HG02981 (cell line): ENCODE data around the gene KCNN3.
"Not testable (repeated sequence)": the region's sequence is repeated elsewhere in the genome, so short reads cannot be mapped to it uniquely, and the experiment has no call there.

ENCODE experiments used
- ATAC-seq: cut with Tn5 transposase; IDR thresholded peaks from one replicate; pipeline ENCODE4 v1.9.1; 2021; ENCODE audit warnings: mild to moderate bottlenecking, moderate library complexity; ENCODE audit not compliant: unreplicated experiment

KCNN3 gene

DNA sequence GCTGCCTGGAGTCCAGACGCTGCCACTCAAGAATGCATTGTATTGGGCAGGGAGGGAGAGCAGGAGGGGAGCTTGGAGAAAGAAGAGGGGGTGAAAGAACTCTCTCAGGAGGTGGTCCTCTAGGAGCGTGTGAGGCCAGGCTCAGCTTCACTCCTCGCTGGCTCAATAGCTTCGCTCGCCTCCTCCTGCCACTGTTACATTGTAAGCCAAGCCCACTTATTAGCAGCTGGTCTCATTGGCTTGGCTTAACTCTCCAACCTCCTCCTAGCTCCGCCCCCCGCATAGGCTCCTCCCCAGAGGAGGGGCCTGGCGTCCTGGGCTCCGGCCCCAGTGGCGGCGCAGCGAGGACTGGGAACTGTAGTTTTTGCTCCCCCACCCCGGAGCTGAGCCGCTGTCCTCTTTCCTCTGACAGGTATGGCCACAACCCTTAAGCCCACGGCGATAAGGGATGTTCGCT lies at the start of gene KCNN3:
TSS of gene KCNN3 (minus strand) at position 167 of the 457 bp plus-strand sequence. CDS start 317 bp downstream, outside the sequence.
- ATAC-seq = peak; percentile 81

DNA sequence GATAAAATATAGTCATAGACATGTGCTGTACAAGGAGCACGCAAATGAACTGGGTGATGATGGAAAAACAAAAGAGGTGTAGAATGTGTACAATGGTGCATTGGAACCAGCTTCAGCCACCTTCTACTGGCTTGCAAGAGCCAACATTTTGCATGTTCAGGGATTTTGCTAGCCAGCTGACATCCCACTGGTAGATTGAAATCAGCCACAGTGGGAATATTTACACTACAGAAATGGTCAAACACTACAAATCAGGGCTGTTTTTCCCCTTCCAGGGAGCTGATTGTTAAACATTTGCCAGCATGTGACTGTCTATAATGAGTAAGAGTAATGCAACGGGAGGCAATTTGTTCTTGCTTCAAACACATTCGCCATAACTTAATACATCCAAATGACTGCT lies 43.2 kb upstream of the KCNN3 start:
- ATAC-seq = no peak

DNA sequence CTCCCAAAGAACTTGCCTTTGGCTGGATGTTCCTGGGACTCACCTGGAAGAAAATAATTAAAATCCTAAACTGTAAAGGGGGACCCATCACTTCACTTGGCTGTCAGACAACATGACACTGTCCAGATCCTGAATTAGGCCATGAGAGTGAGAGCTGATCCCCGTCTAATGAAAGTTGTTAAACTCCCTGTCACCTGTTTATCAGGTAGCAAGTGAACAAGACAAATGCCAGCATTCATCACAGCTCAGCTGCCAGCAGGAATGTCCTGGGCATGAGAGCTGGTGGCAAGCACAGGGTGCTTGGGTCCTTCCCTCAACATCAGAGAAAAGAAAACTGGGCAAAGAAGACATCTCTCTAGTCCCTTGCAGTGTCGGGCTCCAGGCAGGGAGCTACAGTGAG lies 42.7 kb upstream of the KCNN3 start:
- ATAC-seq = no peak

DNA sequence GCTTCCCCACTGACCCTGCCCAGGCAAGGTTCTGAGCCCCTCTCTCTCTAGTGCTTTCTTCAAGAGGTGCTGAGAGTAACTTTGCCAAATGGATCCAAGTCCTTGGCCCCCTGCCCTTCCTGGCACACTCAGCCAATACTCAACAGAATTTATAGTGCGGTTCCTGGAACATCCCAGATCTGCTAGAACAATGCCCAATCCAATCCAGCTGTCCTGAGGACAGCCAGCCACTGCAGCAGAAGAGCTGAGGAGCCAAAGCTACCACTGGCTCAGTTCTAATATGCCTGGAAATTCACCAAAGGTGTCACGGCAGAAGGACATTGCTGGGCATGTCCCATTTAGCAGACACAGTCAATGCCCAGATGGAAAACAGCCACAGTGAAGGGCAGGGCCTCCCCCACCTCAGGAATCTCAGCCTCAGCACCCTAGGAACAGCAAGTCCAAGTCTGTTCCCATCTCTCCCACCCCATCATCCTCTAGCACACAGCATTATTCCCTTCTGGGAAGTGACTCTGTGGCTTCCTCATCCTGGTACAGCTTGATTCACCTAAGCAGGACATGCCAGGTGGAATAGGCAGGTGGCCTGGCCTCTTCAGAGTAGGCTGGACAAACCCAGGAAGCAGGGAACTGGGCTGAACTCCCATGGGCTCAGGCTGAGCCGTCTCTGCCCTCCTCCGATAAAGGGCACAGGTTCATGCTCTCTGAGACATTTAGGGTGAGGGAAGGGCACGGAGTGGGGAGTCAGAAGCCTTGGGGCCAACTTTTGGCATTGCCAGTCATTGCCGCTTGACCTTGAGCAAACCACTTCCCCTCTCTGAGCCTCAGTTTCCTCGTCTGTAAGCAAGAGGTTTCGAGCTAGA lies 41.8 kb upstream of the KCNN3 start:
- no peak for ATAC-seq

DNA sequence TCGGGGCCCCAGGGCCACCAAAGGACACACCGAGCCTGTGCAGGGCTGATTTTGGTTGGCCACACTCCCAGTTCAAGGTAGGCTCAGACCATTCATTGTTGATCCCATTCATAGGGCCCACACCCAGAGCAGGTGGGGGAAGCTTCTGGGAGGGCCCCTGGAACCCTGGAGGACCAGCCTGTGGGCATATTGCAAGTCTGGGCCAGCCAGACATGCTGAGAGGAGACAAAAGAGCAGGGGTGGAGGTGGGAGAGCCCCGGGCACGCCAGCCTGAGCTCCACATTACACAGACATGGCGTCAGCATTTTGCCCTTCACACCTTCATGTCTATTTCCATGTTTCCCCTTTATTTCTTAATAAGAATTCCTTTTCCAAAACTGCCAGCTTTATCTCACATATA lies 40.8 kb upstream of the KCNN3 start:
- no peak for ATAC-seq

DNA sequence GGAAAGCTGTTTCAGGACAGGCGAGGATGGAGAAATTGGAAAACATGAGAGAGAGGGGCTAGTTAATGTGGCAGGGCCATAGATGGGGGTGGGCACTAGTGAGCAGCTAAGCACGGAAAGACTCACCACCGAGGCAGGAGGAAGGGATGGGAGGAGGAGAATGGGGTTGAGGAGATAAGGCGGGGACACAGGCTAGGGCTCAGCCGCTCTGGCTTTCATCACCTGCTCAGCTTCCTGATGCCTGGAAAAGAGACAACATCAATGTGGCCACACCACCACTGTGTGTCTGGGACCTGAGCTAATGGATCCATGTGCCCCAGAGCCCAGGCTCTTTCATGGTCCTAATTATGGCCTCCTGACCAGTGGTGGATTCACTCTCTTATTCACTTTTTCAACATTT lies 38.9 kb upstream of the KCNN3 start:
- no peak for ATAC-seq

DNA sequence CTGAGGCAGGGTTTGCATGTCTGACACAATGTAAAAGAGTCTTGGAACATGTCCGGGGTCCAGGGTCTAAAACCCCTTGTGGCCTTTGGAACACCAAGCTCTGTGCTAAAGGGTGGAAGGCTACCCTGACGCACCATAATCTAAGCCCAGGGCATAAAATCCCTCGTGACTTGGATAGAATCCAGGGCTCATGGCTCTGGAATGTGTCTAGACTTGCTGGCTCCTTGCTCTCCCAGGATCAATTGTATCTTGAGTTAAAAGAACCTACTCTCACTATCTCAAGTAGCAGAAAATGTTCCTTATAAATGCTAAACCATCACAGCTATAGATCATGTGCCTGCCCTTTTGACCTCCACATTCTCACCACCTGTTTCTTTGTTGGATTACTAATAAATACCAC lies 38.0 kb upstream of the KCNN3 start:
- ATAC-seq = not testable (repeated sequence)

DNA sequence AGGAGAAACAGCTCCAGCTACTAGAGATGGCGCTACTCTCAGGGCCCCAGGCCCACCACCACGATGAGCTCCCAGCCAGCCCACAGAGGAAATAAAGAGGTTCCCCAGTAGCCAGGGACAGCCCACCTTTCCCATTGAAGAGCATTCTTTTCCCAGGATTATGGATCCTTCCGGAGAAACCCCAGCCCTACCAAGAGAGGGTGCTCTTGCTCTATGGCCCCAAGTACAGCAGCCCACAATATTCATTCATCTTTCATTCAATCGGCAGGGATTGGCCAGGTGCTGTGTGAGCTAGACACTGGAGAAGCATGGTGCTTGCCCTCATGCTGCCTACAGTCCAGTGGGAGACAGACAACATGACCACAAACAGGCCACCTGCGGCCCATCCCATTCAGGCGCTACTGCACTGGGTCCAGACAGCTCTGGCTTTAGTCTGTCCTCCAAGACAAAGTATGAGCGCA lies 36.6 kb upstream of the KCNN3 start:
- ATAC-seq = no peak

DNA sequence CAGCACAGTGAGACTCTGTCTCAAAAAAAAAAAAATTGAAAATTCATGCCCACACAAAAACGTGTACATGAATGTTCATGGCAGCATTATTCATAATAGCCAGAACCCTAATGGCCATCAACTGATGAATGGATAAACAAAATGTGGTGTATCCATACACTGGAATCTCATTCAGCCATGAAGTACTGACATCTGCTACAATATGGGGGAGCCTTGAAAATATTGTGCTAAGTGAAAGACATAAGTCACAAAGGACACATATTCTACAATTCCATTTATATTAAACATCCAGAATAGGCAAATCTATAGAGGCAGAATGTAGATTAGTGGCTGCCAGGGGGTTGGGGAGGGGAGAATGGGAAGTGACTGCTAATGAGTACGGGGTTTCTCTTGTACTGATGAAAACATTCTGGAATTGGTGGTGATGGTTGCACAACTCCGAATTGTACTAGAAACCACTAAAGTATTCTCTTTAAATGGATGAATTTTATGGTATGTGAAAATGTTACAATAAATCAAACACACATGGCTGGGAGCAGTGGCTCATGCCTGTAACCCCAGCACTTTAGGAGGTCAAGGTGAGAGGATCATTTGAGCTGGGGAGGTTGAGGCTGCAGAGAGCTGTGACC lies 33.0 kb upstream of the KCNN3 start:
- ATAC-seq = no peak

DNA sequence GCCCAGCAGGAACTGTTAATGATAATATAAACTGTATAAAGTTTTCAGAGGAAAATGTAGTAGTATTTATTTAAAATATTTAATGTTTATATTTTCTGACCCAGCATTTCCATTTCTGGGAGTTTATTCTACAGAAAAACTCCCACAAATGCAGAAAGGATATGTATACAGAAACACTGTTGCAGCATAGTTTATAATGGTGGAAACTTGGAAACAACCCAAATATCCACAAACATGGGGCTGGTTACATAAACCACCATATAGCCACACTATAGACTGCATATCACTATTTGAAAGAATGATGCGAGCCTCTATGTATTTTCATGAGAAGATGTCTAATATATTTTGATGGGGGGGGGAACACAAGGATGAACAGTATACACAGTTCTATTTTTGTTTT lies 31.5 kb upstream of the KCNN3 start:
- no peak for ATAC-seq

DNA sequence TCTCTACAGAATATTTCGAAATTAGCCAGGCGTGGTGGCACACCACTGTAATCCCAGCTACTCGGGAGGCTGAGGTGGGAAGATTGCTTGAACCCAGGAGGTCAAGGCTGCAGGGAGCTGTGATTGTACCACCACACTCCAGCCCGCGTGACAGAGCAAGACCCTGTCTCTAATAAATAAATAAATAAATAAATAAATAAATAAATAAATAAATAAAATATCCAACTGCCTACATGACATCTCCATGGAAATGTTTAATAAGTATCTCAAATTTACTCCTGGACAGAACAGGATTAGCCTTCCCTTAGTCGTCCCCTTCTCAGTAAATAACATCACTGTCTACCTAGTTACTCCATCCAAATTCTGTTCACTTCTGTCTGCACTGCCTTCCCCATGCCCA lies 29.0 kb upstream of the KCNN3 start:
- ATAC-seq = no peak

DNA sequence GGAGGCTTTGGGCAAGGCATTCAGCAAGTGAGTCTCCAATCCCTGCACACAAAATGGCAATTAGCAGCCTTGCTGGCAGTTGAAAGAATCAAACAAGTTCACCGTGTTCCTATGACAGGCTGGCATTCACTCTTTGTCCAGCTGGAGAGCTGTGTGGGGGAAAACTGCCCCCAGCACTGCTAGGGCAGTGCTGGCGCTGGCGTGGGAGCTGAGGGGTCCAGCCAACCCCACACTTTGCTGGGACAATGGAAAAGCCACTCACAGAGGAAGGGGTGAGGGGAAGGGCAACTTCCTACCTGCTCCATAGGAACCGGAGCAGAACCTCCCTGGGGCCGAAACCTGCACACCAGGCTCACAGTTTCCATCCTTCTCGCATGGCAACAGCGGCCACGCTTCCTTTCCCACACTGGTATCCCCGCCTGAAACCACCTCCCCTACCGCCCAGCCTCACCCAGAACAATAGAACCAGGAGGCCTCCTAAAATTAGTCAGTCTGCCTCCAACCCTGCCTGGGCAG lies 26.7 kb upstream of the KCNN3 start:
- no peak for ATAC-seq

DNA sequence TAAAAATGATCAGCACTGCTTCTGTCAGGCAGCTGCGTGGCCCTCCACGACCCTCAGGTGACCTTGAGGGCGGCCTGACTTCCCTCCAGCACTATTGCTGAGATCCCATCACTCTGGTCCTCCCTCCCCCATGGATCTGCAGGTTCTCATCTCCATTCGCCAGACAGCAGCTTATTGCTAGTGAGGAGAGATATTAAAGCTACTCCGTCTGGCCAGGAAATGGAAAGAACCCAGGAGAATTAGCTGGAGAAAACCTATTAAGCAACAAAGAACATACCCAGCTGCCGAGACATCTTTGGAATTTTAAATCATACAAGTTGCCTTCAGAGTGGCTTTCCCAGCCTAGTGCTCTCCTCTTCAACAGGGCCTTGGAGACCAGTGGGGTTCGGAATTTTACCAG lies 25.7 kb upstream of the KCNN3 start:
- ATAC-seq = no peak

DNA sequence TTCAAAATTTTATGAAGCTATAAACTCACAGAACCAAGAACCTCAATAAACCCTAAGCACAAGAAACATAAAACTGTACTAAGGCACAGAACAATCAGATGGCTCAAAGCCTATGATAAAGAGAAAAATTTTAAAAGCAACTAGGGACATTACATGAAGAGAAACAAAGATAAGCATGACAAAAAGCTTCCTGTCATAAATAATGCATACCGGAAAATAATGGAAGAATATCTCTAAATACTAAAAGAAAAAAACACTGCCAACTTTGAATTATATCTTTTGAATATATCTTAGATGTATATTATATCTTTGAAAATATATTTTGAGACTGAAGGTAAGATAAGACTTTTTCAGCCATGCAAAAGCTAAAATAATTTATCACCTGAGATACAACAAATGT lies 21.4 kb upstream of the KCNN3 start:
- no peak for ATAC-seq

DNA sequence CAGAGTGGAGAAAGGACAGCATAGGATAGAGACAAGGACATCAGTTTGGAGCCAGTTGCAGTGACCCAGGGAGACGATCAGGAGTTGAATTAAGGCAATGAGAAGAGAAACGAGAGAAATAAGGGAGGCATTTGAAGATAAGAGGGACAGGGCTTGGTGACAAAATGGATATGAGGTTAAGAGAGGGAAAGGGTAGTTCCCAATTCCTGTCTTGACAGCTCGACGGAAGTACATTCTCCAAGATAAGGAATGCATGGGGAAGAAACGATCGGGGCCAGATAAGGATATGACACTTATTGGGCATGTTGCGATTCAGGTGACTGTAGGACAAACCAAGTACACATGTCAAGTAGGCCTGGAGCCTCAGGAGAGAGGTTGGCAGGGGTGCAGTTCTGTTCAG lies 18.7 kb upstream of the KCNN3 start:
- no peak for ATAC-seq

DNA sequence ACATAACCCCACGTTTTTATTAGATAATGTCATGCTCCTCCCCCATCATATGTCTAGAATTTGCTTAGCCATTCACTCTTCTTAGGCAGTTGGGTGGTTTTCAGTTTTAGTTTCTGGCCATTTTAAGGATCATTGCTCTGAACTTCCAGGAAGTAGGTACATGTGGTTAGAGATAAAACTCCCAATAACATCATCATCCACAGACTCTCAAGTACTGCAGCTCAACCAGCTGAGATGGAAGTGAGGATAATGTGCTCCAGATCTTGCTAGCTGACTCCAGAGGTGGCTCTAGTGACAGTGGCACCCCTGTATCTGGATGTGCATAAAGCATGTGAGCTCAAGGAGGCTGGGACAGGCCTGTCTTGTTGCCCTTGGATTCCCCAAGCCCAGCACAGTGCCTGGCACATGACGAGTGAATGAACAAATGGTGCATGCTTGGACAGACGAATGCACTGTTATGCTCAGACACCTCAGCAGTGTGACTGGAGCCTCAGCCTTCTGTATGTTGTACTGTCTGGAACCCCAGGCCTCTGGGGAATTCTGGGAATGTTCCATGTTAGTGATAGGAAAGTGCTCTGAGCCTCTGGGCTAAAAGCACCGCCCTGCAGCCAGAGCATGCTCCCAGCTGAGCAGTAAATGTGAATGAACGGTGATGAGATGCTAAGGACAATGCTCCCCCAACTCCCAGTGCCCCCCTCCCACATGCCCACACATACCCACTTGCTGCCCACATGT lies 16.4 kb upstream of the KCNN3 start:
- ATAC-seq = no peak

DNA sequence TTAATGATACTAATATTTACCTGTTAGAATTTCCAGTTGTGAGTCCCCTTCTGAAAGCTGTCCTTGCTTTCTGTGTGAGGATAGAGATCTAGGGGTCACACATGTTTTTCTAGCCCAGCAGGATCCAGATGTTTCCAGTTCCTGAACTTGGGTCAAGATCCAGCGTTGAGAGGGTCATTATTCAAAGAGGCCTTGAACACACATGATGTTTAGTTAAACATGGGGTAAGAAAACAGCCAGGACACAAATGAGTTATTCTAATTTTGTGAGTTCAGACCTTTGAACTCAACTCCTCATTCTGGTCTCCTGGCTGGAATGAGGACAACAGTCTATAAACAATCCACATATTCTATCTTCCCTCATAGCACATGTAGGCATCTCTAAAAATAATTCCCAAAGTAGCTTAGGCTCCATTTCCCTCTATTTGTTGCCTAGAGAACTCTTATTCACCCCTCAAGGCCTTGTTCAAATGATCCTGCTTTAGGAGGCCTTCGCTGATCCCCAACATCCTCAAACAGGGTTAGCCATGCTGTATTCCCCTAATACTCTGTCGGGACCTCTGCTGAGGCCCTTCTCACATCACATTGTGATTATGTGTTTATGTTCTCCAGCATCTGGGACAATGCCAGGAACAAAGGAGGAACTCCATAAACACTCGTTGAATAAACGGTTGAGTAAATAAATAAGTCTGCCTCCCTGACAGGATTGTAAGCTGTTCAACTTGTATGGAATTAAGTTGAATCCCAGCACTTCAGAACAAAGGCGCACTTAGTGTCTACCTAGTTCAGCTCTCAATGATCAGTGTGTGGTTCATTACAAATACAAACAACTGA lies 15.0 kb upstream of the KCNN3 start:
- ATAC-seq = no peak

DNA sequence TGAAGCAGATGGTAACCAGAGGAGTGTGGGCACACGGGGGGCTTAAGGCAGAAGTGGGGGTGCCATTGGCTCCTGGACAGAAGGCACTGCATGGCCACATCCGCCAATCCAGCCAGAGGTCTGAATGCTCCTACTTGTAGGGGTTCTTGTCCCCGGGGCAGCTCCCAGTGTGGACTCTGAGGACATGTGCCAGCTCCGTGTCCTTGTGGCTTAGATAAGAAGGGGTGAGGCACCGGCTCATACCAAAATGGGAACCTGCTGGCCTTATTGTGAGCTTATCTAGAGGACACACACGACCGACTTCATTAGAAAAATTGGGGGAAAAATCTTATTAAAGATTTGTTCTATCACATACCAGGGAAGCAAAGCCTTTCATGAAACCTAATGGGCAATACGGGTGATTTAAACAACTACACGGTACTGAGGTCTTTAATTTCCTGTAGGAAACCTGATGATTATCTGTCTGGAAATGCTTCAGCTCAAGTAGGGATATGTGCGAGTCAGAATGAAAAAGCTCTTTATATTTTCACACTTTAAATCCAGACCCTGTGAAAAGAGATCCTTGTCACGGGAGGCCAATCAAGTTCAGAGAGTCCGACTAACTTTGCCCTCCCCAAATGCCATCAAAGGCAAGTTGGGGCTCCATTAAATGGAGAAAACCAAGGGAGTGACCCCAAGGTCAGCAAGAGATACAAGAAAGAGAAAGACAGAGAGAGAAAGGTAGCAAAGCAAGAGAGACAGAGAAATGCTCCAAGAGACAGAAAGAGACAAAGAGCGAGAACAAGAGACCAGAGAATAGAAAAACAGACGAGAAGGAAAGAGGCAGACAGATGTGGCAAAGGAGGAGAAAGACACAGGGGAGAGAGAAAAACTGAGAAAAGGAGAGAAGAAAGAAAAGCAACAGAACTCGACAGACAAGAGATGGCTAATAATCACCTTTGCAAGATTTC lies 14.1 kb upstream of the KCNN3 start:
- no peak for ATAC-seq

DNA sequence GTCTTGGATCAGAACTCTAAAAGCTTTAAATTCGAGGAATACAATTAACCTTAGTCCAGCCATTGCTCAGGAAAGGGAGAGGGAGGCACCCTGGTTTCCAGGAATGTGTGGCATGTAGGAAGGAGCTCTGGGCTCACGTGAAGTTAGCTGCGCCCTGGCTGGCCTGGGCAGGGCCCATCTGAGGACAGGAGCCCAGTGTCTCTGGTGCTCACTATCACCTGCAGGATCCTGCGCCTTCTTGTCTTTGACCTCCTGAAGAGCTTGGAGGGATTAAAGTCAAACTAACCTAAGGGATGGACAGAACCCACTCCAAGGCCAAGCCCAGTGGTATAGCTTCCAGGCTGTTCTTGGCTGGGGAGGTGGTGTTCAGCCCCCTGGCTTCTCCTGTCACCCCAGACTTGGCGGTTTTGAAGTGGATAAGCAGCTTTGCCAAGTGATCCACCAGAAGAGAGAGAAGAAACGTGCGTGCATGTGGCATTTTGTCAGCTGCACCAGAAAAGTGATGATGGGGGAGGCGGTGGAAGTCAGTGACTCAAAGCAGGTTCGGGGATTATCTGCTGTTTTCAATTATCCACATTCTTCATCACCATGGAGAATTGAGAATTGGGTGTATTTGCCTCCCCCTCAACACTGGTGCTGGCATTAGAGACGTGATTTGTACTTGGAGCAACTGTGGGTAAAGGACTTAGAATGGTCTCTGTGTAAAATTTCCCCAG lies 11.9 kb upstream of the KCNN3 start:
- no peak for ATAC-seq
